ENCODE data around the gene CD79A.
"Not testable (repeated sequence)": the region's sequence is repeated elsewhere in the genome, so short reads cannot be mapped to it uniquely, and the experiment has no call there.

Gene CD79A

DNA sequence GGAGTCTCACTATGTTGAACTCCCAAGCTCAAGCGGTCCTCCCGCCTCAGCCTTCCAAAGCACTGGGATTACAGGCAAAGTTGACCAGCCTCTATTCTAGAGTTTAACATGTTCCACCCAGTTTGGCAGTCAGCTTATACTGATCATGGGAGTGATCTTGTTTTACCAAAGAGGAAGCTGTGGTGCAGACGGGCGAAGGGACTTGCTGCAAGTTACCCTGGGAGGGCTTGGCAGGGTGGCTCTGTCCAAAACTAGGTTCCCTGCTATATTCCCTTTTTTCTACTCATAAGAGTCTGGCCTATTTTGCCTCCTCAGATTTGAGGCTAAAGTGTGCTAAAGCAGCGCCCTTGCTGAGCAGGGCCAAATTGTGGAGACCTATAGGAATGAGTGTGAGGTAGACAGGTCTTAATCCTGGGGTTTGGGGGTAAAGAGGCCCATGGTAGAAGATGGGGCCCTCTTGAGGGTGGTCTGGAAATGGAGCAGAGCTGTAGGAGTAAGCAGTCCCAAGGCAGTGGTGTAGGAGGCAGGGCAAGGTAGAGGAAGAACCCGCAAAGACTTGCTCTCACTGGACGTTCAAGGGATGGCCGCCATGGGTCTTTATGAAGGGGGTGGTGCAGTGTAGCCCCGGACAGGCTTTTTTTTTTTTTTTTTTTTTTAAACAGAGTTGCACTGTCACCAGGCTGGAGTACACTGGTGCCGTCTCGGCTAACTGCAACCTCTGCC is 13.7 kb upstream of the CD79A start:
- no peak for DNase-seq

DNA sequence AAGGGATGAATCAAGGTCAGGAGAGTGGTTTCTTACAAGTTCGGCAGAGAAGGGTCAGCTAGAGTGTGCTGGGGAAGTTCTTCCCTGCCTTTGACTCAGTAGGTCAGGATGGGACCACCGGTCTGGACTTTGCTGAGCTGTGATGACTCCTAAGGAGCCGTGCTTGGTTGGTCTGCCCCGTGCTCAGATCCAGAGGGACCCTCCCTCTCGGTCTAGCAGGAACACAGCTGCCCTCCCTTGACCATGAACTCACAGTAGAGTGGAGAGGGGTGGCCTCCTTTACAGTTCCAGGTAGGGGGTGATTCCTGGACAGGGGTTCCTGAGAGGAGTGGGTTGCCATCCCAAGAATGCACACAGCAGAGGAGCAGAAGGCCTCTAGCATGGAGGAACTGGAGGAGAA is 12.7 kb upstream of the CD79A start:
- no peak for DNase-seq

DNA sequence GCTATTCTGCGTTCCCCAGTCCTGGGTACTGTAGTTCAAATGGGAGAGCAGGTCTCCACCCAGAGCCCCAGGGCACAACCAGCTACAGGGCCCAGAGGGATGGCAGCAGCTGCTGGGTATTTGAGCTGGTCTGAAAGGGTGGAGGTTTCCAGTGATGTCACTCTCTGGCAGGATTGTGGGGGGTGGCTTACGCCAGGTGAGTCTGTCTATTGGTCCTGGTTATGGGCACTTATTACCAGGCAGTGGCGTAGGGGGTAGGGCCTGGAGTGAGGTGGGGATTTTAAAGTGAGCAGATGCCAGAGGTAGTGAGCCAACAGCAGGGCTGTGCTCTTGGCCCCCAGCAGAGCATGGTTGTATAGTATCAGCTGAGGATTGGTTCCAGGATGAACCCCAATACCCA is 10.8 kb upstream of the CD79A start:
- no peak for DNase-seq

DNA sequence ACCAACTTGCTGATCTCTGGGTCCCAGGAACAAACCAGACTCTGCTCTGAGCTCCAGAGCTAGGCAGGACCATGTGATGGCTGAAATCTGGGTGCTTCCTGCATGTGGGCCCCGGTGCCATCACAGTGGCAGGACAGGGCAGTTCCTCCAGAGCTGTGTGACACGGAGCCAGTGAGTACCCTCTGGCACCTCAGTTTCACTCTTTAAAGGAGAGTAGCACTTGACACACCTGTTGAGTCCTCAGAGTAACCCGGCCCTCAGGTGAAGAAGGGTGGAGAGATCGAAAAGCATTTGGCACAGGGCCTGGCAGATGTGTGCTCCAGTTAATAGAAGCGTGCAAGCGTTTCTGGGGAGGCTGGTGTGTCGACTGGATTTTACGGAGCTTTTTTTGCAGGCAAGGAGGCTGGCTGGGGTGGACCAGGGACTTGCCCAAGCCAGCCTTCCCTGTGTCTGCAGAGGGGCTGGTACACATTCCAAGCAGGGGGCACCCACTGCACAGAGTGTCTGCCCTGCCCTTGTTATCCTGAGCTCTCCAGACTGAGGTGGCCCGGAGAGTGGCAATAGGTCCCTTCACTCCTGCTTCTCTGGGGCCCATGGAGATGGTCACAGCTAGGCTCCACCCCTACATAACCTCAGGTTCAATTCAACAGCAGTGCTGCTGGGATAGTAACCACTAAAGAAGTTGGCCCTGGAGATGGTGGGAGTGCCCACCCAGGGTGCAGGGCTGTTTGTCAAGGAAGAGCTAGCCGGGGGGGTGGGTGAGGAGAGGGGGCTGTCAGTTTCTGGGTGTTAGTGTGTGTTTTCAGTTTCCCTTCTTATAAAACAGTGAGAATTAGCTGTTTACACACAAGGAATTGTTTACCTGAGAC is 8.7 kb upstream of the CD79A start:
- peak; percentile 98 for DNase-seq

DNA sequence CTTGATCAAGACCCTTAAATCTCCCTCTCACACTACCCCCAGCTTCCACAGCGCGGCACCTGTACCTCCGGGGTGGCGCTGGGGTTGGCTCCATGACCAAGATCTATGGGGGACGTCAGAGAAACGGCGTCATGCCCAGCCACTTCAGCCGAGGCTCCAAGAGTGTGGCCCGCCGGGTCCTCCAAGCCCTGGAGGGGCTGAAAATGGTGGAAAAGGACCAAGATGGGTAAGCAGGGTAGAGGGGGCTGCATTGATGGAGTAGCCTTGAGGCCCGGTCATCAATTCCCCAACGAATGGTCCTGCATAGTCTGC is 8.1 kb upstream of the CD79A start:
- DNase-seq: no peak

DNA sequence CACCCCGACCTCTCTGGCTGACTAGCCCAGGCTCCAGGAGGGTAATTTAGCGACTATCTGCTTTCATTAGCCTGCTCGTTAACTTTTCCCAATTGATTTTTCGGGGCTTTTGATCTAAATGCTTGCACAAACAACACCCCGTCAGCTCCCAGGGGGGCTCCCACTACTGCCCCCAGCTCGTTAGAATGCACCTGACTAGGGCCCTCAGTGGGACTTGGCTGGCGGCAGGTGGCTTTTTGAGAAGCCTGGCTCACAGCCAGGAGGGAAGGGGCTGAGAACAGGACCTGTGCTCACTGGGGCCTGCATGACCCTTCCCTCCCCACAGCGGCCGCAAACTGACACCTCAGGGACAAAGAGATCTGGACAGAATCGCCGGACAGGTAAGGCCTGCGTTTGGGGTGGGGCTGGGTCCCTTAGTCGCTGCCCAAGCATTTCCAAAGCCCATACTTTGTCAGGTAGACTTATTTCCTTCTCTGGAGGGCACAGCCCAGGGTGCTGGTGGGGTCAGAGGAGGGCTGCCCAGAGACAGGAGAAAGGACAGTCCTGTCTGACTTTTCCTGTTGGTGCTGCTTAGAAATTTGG is 7.6 kb upstream of the CD79A start:
- DNase-seq: peak; percentile 75

DNA sequence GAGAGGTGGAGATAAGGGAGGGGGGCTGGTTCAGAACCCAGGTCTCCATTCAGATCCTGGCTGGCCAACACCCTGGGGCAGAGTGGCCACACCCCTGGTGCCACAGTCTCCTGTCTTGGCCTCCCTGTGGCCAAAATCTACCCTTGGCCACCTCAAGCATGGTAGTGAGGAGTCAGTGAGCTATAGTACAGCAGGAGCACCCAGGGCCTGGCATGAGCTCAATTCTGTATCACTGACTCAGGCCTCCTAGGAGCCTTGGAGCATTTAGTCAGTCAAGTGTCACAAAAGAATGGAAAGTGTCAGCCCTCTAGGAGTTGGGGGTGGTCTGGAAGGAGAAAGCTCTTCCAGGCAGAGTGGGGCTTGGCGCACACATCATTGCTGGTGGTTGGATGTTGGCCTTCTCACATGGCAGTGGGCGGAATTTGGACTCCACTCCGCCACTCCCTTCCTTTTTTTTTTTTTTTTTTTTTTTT is 6.6 kb upstream of the CD79A start:
- peak; percentile 14 for DNase-seq

DNA sequence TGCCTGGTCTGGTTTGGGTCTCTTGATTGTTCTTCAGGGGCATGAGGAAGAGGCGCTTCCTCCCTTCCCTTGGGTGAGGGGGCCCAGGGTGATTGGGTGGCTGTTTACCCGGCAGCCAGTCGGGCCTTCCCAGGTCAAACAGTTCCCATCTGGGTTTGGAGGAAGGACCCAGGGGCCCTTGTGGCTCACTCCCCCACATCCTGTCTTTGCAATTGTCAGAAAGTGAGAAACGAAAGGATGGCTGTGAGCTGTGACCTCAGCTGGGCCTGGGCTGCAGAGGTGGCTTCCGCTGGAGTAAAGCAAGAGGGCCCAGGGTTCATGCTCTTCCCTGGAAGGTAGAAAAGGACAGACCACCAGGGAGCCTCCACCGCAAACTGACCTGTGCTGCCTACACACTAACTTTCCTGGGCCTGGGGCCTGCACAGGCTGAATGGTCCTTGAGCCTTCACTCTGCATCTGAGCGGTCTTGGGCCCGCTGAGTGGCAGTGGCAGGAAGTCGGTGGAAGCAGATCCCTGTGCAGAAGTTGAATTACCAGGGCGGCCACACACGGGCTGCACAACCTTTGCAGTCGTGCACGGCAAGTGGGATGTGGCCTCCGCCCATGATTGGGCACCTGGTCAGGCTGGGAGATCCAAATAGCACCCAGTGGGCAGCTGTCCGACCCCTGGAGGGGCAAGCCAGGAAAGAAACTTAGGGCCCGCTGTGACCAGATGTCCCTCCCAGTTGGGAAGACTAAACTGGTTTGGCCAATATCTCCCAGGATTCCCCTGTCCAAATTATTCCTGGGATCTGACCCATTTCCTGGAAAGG is 5.3 kb upstream of the CD79A start:
- no peak for DNase-seq

DNA sequence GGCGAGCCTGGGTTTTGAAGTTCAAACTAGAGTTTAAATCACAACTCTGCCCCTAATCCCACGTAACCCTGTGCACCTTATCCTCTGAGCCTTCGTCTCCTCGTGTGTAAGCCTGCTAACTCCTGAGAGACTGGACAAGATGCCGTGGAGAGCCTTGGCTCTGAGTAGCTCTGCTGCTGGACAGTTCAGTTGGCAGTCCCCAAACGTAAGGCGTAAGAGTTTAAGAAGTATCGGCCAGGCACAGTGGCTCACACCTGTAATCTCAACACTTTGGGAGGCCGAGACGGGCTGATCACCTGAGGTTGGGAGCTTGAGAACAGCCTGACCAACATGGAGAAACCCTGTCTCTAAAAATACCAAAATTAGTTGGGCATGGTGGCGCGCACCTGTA is 4.7 kb upstream of the CD79A start:
- no peak for DNase-seq

DNA sequence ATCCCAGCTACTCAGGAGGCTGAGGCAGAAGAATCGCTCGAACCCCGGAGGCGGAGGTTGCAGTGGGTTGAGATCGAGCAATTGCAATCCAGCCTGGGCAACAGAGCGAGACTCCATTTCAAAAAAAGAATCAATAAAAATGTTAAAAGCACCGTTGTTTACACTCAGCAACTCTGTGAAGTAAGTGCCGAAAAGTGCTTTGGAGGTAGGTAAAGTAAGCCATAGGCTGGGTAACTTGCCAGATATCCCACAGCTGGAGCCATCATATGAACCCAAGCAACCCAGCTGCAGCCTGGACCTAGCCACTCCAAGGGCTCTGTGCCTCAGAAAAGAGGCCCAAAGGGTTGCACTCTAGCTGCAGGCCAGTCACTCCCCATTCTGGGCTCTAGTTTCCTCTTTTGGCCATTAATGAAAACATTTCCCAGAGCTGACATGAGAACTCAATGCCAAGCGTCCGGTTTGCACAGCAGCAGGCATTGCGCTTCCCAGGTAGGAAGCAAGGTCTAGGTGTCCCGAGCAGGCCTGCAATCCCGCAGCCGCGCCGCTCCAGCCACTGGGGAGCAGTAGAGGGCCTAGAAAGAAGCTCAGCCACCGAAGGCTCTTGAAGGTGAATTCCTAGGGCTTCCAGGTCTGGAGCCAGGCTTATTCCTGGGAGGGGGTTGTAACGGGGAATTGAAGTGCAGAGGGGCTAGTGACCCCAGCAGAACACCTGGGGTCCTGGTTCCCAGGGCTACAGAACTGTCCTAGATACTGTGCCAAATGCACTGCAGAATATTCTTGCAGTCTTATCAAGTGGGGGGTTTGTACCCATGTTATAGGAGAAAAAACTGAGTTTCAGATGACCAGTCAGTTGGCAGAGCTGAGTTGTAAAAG is 4.1 kb upstream of the CD79A start:
- DNase-seq: peak; percentile 26

DNA sequence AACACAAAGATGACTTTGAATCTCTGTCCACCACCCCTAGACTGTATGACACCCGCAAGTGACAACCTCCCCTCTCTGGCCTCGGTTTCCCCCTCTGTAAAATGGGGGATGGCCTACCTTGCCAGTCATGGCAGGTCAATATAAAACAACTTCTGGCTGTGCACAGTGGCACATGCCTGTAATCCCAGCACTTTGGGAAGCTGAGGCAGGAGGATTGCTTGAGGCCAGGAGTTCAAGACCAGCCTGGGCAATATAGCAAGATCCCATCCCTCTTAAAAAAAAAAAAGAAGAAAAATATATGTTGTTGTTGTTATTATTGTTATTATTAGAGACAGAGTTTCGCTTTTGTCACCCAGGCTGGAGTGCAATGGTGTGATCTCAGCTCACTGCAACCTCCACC is 1.1 kb upstream of the CD79A start:
- DNase-seq: not testable (repeated sequence)

DNA sequence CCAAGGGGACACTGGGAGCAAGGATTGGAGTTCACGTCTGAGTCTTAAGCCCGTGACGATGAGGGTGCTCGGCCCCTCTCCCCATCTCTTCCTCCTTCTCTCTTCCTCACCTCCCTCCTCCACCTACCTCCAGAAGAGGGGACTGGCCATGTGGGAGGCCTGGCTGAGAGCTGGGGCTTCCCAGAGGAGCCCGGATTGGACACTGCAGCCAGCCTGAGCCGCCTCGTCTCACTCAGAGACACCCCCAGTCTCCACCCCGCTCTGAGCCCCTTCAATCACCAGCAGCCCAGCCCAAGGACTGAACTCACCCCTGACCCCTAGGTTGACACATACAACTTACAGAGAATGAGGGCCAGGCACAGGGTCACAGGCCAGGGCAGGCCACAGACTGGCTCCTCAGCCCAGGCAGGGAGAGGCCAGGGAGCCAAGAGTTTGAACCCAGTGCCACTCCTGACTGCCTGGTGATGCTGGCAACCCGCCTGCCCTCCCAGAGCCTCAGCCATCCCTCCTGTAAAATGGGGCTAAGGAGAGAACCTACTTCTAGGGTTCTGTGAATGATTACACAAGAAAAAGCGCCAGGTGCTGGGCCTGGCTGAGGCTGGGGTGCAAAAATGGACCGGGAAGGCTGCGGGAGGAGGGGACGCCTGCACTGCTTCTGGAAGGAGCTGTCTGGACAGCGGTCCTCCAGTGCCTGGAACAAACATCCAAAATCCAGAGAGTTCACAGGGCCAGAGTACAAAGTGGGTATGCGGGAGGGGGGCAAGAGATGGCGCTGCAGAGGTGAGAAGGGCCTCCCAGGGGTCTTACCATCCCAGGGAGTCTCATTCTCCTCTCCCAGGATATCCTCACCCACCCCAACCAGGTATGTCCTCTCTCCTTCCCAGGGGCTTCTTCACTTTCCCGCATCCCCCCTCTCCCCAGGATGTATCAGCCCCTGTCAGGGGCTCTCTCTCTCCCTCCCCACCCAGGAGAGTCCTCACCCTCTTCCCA is 1.1 kb downstream of the CD79A start:
- no peak for DNase-seq

DNA sequence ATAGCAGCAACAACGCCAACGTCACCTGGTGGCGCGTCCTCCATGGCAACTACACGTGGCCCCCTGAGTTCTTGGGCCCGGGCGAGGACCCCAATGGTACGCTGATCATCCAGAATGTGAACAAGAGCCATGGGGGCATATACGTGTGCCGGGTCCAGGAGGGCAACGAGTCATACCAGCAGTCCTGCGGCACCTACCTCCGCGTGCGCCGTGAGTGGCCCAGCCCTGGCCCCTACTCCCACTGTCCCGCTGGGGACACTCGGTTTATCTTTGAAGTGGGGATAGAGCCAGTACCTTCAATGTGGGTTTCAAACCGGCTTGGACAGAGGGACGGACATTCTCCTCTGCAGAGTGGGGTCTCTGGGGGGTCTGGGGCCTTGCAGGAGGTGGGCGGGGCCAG is 2.0 kb downstream of the CD79A start:
- DNase-seq: no peak

DNA sequence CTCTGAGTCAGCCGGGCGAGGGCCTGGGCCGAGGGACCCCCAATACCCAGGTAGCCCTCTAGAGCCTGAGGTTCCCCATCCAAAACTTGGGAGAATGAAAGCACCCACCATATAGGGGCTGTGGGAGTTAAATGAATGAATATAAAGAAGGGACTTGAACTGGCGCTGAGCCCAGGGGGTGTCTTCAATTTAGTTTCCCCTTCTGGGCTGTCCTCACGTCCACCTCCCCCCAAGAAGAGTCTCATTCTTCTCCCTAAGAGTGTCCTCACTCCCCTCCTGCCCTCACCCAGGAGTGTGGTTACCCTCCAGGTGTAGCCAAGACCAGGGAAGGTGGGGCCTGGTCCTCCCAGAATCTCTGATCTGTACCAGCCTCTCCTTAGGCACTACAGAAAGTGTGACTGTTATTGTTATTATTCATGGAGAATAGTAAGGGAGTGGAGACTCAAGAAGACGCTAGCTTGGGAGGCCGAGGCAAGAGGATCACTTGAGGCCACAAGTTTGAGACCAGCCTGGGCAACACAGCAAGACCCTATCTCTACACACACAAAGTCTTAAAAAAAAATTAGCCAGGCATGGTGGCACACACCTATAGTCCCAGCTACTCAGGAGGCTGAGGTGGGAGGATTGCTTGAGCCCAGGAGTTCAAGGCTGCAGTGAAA is 2.7 kb downstream of the CD79A start:
- no peak for DNase-seq

DNA sequence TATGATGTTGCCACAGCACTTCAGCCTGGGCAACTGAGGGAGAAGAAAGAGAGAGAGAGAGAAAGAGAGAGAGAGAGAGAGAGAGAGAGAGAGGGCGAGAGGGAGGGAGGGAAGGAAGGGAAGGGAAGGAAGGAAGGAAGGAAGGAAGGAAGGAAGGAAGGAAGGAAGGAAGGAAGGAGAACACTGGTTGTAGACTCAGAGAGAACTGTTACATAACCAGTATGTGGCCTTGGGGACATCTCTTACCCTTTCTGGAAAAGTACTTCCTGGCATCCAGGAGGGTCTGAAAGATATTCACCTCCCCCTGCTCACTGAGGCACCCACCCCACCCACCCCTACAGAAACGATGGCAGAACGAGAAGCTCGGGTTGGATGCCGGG is 3.2 kb downstream of the CD79A start:
- DNase-seq: no peak

DNA sequence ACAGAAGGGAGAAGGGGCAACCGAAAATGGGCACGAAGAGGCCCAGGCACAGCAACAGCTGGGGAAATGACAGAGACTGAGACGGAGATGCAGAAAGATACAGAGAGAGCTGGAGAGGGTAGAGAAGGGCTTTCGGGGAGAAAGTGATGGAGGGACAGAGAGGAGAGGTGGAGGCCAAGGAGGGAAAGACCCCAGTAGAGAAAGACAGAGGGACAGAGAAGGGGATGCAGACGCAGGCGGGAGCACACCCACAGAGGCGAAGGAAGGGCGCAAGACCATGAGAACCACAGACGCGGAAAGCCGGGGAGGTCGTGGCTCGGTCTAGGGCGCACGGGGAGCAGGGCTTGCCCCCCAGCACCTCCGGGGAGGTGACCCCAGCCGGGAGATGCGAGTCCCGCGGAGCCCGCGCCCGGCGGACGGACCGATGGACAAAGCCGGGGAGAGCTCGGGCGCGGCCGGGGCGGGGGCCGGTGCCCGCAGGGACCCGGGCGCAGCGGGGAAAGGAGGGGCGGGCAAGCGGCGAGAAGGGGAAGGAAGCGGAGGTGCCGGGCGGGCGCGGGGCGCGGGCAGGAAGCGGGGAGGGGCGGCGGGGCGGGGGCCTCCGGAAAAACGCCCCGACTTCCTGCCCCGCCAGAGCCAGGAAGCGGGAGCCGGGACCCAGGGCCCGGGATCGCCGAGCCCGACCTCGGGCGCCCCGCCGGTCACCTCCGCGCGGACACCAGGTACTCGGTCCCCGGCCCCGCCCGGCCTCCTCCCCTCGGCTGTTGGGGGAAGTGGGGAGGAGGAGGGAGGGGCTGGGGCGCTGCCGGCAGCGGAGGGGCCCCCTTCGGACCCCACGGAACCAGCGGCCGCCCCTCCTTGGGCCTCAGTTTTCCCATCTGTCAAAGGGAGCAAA is 5.7 kb downstream of the CD79A start, which contains the start of gene ARHGEF1:
Gene ARHGEF1, plus strand, starts transcription at position 617 of the 895 bp plus-strand sequence. CDS start 4,899 bp downstream, outside the sequence.
- DNase-seq: no peak

DNA sequence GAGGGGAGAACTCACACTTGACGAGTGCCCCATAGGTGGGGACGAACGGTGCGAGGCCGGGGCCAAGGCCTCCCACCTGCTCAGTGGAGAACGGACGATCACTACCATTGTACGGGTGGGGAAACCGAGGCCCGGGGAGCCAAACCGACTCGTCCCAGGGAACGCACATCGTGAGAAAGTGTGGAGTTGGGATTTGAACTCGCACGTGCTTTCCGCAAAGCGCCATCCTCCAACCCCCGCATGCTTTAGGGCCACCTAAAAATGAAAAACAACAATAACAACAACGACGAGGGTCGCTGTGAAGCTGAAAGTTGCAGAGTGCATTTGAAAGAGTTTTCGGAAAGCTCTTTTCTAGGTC is 6.4 kb downstream of the CD79A start:
- no peak for DNase-seq

DNA sequence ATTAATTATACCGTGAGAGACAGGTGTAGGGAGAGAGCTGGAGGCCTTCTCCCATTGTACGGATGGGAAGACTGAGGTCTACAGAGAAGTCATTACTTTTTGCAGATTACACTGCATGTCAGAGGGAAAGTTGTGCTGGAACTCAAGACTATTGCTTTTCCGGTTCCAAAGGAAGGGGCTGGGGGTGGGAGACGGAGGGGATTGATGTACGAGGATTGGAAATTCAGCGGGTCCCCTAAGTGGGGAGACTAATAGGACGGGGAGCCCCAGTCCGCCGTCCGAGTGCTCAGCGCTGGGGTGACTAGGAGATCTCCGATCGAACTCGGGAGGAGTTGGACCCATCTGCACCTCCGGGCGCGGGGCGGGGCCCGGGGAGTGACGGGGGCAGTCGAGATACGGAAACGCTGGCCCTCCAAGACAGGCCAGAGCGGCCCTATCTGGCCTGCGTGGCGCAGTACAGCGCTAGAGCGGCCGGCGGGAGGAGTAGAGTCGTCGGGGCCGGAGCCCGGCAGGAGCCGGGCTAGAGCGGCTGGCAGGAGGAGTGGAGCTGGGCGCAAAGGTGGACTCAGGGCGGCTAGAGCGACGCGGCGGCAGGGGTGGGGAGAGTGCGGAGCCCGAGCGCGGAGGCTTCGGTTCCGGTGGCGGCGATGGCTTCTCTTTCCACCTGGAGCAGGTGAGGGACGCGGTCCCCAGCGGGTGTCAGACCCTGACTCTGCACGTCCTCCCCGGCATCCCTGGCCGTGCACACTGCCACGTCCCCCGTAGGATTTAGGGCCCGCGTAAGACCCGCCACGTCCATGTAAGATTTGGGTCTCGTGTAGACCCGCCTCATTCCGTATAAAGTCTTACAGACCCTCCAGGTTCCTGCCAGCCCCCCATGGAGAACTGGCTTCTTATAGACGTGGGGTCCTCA is 7.0 kb downstream of the CD79A start:
- peak; percentile 94 for DNase-seq

All from DMS79 treated with DMSO at 0.1 percent for 48 hours (cell line).